A549 (cell line): Measurements from ENCODE around the gene STK17A. TPM values are rescaled to one million over a fixed set of nuclear protein-coding genes. Genes with fewer than 3 reads are reported as not detected.

Experiments
- ATAC-seq, 2 experiments: fragments of 200-7000 bp in 1 of 2; fragments of >200 bp in 1 of 2; cut with Nextera tagmentation in 1 of 2; cut with Tn5 transposase in 1 of 2; 3 replicates each; pipeline versions ENCODE4 v1.8.0 to v1.9.1; 2018 to 2020; ENCODE audit warnings: mild to moderate bottlenecking in 1 of 2, moderate library complexity in 1 of 2
- CTCF ChIA-PET: fragments of 300-600 bp; sonication (Branson Sonifier 250); formaldehyde crosslinking; extraction: SDS; loops from one replicate; lab custom pipeline; 2021; ENCODE audit warnings: antibody characterized with exemption, inconsistent platforms; lab: Yijun Ruan, JAX
- POLR2A ChIA-PET: fragments of 350-600 bp; formaldehyde crosslinking; extraction: SDS; loops from one replicate; lab custom pipeline; 2021; ENCODE audit warnings: antibody characterized with exemption, inconsistent platforms; lab: Yijun Ruan, JAX
- DNase-seq, 2 experiments: peaks; one replicate each; pipeline versions ENCODE4 v3.0.0 to v3.0.0-alpha.2; 2011 to 2016; ENCODE audit warnings: low read depth in 1 of 2, low spot score in 1 of 2
- FAIRE-seq: peaks from 2 replicates; lab custom pipeline; 2011; peaks lifted over from hg19 to GRCh38; lab: Jason Lieb, UNC
- H3K27ac ChIP-seq, 2 experiments: fragments of >200 bp; sonication (Bioruptor Twin); formaldehyde crosslinking; 3 replicates each; pipeline ENCODE4 v1.5.1; 2016 to 2017
- H3K4me1 ChIP-seq: fragments of >200 bp; sonication (Bioruptor Twin); formaldehyde crosslinking; 3 replicates; pipeline ENCODE4 v1.6.1; 2016
- H3K4me2 ChIP-seq: fragments of >200 bp; sonication (Bioruptor Twin); formaldehyde crosslinking; 3 replicates; pipeline ENCODE4 v1.6.1; 2016
- H3K4me3 ChIP-seq: fragments of >200 bp; sonication (Bioruptor Twin); formaldehyde crosslinking; 3 replicates; pipeline ENCODE4 v1.5.1; 2016
- H3K9me3 ChIP-seq: fragments of >200 bp; sonication (Bioruptor Twin); formaldehyde crosslinking; 3 replicates; pipeline ENCODE4 v1.6.1; 2016
- CBX2 ChIP-seq: fragments of 200-600 bp; sonication (generic); IDR thresholded peaks from 2 replicates; pipeline ENCODE4 v1.6.1; 2016; ENCODE audit warnings: low read depth, mild to moderate bottlenecking, borderline replicate concordance
- CHD4 ChIP-seq: fragments of 200-600 bp; sonication (generic); IDR thresholded peaks from 2 replicates; pipeline ENCODE4 v1.6.1; 2016; ENCODE audit warnings: antibody characterized with exemption, mild to moderate bottlenecking, borderline replicate concordance
- EHMT2 ChIP-seq: fragments of 200-600 bp; sonication (generic); IDR thresholded peaks from 2 replicates; pipeline ENCODE4 v1.6.1; 2016; ENCODE audit warnings: antibody characterized with exemption, low read depth, mild to moderate bottlenecking, moderate library complexity
- EP300 ChIP-seq, 2 experiments: fragments of >200 bp; sonication (Bioruptor Twin); formaldehyde crosslinking; IDR thresholded peaks; 2 replicates in 1 of 2; 3 replicates in 1 of 2; pipeline ENCODE4 v1.6.1; 2016 to 2017
- FOSB ChIP-seq: fragments of 250-450 bp; sonication (Bioruptor Pico); IDR thresholded peaks from 2 replicates; pipeline ENCODE4 v1.5.0; 2020; ENCODE audit warnings: mild to moderate bottlenecking, moderate library complexity
- MAZ ChIP-seq: fragments of 150-350 bp; IDR thresholded peaks from 2 replicates; pipeline ENCODE4 v1.6.1; 2014; ENCODE audit warnings: antibody characterized with exemption, low read depth, low read length, borderline replicate concordance
- MYC ChIP-seq: IDR thresholded peaks from 2 replicates; pipeline ENCODE4 v1.6.1; 2012; ENCODE audit warnings: mild to moderate bottlenecking, inconsistent platforms, low read length, improper control_type of control experiment, borderline replicate concordance
- POLR2A ChIP-seq: IDR thresholded peaks from 2 replicates; pipeline ENCODE4 v1.6.1; 2012; ENCODE audit warnings: mild to moderate bottlenecking, low read length
- POLR2AphosphoS2 ChIP-seq: conservative IDR thresholded peaks from 2 replicates; pipeline ENCODE4 v1.6.1; 2012; ENCODE audit warnings: low read length, improper control_type of control experiment, inconsistent platforms
- SMC3 ChIP-seq: fragments of >200 bp; sonication (Bioruptor Twin); formaldehyde crosslinking; IDR thresholded peaks from 3 replicates; pipeline ENCODE4 v1.6.1; 2018; ENCODE audit warnings: inconsistent platforms
- SREBF2 ChIP-seq: fragments of 450-650 bp; IDR thresholded peaks from 2 replicates; pipeline ENCODE4 v1.6.1; 2014; ENCODE audit warnings: mild to moderate bottlenecking, moderate library complexity
- TP53 ChIP-seq: fragments of 250-450 bp; sonication (Bioruptor Pico); IDR thresholded peaks from 2 replicates; pipeline ENCODE4 v1.5.0; 2021; ENCODE audit warnings: mild to moderate bottlenecking, moderate library complexity
- ZC3H11A ChIP-seq: fragments of 450-650 bp; IDR thresholded peaks from 2 replicates; pipeline ENCODE4 v1.6.1; 2014; ENCODE audit warnings: antibody characterized with exemption, mild to moderate bottlenecking
- WGBS: methylation state at CpG from one replicate; pipeline ENCODE4 v1.1.6; 2017; ENCODE audit errors: missing lambda C conversion rate; 5-methylcytosine and 5-hydroxymethylcytosine counted together
- polyA plus RNA-seq, 4 experiments: library from polyadenylated mRNA; depleted of rRNA in 3 of 4; stranded (reverse); fragments of >200 nt; fragmentation: RNase III in 1 of 4; extraction: RNeasy Plus Mini Kit Qiagen cat#74134 plus additional on column Dnase treatment in 1 of 4; gene quantifications; 2 replicates in 3 of 4; 3 replicates in 1 of 4; pipeline ENCODE4 v1.2.3, GENCODE V29; 2011 to 2017
- TF ChIP-seq, protein P1 (sequence below): fragments of >200 bp; sonication (Bioruptor Twin); formaldehyde crosslinking; IDR thresholded peaks from 3 replicates; pipeline ENCODE4 v1.5.1; 2016
- TF ChIP-seq, protein P2 (sequence below): IDR thresholded peaks from 2 replicates; pipeline ENCODE4 v1.6.1; 2012
- TF ChIP-seq, protein P3 (sequence below): fragments of 150-350 bp; IDR thresholded peaks from 2 replicates; pipeline ENCODE4 v1.6.1; 2014; ENCODE audit warnings: low read depth, mild to moderate bottlenecking, low read length
- TF ChIP-seq, protein P4 (sequence below): fragments of 250-450 bp; sonication (Bioruptor Pico); IDR thresholded peaks from 2 replicates; pipeline ENCODE4 v1.5.0; 2021; ENCODE audit warnings: mild to moderate bottlenecking, moderate library complexity, borderline replicate concordance

Gene STK17A
- polyA plus RNA-seq, 2 of the 4 experiments (the other 2 are of a cell fraction): 27.3 to 47.5 TPM

DNA sequence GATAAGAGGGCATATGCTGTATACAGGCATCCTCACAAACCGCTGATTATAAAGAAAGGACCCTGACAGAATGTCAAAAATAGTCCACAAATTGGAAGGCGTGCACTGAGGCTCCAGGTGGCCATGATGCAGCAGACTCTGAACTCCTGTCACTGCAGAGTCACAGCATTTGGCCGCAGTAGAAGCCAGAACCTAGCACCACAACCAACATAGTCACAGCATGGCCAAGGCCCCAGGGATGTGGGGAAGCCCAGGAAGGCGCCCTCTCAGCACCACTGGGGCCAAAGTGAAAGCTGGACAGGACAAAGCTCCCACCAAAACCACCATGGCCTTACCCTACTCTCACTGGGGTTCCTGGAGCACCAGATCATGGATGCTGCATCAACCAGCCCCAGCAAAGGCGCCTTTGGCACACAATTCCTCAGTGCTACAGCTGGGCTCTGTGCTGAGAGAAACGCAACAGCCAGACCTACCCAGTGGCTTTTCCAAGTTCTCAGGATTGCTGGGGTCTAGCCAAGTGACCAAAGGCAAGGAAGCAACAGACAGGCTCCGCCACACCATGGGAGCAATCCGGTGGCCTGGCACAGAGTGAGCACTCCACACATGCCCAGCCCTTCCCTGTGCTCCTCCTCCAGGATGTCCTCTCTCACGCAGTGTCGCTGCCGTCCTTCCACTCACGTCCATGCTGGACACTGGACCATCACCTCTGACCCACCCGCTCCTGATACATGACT, 60.2 kb downstream of the STK17A start:
- TF ChIP-seq CBX2: no peak
- TF ChIP-seq, protein P1, sequence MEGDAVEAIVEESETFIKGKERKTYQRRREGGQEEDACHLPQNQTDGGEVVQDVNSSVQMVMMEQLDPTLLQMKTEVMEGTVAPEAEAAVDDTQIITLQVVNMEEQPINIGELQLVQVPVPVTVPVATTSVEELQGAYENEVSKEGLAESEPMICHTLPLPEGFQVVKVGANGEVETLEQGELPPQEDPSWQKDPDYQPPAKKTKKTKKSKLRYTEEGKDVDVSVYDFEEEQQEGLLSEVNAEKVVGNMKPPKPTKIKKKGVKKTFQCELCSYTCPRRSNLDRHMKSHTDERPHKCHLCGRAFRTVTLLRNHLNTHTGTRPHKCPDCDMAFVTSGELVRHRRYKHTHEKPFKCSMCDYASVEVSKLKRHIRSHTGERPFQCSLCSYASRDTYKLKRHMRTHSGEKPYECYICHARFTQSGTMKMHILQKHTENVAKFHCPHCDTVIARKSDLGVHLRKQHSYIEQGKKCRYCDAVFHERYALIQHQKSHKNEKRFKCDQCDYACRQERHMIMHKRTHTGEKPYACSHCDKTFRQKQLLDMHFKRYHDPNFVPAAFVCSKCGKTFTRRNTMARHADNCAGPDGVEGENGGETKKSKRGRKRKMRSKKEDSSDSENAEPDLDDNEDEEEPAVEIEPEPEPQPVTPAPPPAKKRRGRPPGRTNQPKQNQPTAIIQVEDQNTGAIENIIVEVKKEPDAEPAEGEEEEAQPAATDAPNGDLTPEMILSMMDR: no peak
- no peak overlapping the region for H3K4me2 ChIP-seq
- H3K27ac ChIP-seq: peak overlapping the region in 1 of 2 experiments; percentile 32; a peak in 1 of 6 replicates
- ATAC-seq (peak in 1 of 2 experiments; percentile 5; a peak in 2 of 6 replicates), FAIRE-seq (no peak), DNase-seq (no peak)
- ChIA-PET CTCF (interaction anchor here (0.8 to 1.3 kb wide), 3 partner anchors 11 to 61 kb away, joined by 3 to 4 read pairs (median 3); partner anchors contain the start of gene STK17A), POLR2A (no interaction called here)
- no peaks in the 10 kb centered on the region for H3K9me3 ChIP-seq
- no peak overlapping the region for H3K4me3 ChIP-seq
- WGBS: 96% methylated on average over 12 of the region's 13 CpGs
- peaks cover 38% of the 10 kb centered on the region for H3K4me1 ChIP-seq

DNA sequence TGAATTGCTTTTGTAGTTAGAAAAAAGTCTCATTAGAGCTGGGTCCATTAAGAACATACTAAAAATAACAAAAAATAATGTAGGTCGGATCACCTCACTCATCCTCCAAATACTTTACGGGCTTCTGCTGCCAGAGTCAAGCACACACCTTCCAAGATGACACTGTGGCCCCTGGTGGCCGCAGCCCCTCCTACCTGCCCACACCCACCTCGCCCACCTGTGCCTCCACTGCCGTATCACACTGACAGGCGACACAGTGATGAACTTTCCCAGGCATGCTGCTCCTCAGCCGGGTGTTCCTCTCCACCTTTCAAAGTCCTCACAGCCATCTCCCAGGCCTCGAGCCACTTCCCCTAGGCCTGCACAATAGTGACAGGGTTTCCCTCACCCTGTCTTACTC, 60.9 kb downstream of the STK17A start:
- H3K4me1 ChIP-seq: peaks cover 42% of the 10 kb centered on the region
- H3K4me3 ChIP-seq: no peak overlapping the region
- no peak overlapping the region for H3K27ac ChIP-seq
- H3K4me2 ChIP-seq: no peak overlapping the region
- FAIRE-seq (no peak), ATAC-seq (no peak), DNase-seq (no peak)
- 83% methylated on average over 8 of the region's 8 CpGs for WGBS
- H3K9me3 ChIP-seq: no peaks in the 10 kb centered on the region
- CTCF ChIA-PET: interaction anchor here (1.2 to 3.2 kb wide), 3 partner anchors 56 to 61 kb away, joined by 3 to 17 read pairs (median 4); partner anchors contain the start of gene STK17A
- POLR2A ChIA-PET: interaction anchor here (1.5 kb wide), 1 partner anchor 61 kb away, joined by 5 read pairs; the partner anchor contains the start of gene STK17A
- TF ChIP-seq SMC3 (no peak), EP300 (IDR thresholded peaks at IDR 0.05) (no peak), TP53 (no peak), EHMT2 (no peak), ZC3H11A (no peak), CHD4 (no peak), FOSB (CRISPR knock-in tag) (no peak), MAZ (no peak), POLR2A (no peak), SREBF2 (no peak), MYC (no peak), POLR2AphosphoS2 (no peak)
- TF ChIP-seq, protein P2, sequence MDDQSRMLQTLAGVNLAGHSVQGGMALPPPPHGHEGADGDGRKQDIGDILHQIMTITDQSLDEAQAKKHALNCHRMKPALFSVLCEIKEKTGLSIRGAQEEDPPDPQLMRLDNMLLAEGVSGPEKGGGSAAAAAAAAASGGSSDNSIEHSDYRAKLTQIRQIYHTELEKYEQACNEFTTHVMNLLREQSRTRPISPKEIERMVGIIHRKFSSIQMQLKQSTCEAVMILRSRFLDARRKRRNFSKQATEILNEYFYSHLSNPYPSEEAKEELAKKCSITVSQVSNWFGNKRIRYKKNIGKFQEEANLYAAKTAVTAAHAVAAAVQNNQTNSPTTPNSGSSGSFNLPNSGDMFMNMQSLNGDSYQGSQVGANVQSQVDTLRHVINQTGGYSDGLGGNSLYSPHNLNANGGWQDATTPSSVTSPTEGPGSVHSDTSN: no peak
- TF ChIP-seq, protein P3, sequence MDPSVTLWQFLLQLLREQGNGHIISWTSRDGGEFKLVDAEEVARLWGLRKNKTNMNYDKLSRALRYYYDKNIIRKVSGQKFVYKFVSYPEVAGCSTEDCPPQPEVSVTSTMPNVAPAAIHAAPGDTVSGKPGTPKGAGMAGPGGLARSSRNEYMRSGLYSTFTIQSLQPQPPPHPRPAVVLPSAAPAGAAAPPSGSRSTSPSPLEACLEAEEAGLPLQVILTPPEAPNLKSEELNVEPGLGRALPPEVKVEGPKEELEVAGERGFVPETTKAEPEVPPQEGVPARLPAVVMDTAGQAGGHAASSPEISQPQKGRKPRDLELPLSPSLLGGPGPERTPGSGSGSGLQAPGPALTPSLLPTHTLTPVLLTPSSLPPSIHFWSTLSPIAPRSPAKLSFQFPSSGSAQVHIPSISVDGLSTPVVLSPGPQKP: no peak
- TF ChIP-seq, protein P4, sequence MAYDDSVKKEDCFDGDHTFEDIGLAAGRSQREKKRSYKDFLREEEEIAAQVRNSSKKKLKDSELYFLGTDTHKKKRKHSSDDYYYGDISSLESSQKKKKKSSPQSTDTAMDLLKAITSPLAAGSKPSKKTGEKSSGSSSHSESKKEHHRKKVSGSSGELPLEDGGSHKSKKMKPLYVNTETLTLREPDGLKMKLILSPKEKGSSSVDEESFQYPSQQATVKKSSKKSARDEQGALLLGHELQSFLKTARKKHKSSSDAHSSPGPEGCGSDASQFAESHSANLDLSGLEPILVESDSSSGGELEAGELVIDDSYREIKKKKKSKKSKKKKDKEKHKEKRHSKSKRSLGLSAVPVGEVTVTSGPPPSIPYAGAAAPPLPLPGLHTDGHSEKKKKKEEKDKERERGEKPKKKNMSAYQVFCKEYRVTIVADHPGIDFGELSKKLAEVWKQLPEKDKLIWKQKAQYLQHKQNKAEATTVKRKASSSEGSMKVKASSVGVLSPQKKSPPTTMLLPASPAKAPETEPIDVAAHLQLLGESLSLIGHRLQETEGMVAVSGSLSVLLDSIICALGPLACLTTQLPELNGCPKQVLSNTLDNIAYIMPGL (CRISPR knock-in tag): no peak
- TF ChIP-seq, all 56 proteins: peak for 0
